Epithelial cell of esophagus (primary cell): Measurements from ENCODE around the gene STUM.

Source experiments
- DNase-seq: peaks from one replicate; pipeline ENCODE4 v3.0.0; 2010; ENCODE audit warnings: low read depth
- H3K4me3 ChIP-seq: 2 replicates; pipeline ENCODE4 v1.5.1; 2011; ENCODE audit warnings: mild to moderate bottlenecking, low read length, control low read depth
- TF ChIP-seq, protein P1 (sequence below): IDR thresholded peaks from 2 replicates; pipeline ENCODE4 v1.5.1; 2011; ENCODE audit warnings: low read depth, mild to moderate bottlenecking, low read length, control low read depth, inconsistent platforms; ENCODE audit not compliant: insufficient read depth; ENCODE audit errors: missing control alignments

The STUM gene

DNA sequence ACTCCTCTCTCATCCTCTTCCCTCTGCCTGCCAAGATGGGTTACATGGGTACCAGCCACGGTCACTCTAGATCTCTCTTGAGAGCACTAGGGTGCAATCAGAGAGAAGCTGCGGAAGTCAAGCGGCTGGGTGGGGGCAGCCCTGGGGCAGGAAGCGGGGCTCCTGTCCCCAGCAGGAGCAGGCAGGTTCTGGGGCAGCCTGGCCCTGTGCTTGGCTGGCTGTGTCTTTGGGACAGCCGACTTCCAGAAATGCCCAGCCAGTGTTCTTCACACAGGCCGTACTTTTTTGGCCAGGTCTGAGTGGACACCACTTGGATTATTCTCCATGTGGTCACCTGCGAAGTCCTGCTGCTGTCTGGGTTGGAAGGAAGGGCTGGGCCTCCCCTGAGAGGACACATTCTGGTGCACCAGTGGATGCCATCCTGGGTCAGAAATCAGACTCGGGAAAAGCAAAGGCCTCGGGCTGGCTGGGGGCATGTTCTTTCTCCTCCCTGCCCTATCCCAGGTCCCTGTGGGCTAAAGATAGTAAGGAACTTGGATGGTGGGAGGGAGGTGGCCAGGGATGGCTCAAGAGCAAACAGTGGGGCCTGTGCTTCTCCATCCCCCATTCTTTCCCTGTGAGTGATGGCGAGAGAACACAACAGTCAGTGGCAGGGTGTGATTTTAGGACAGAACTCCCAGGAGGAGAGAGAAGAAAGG is 96.9 kb downstream of the STUM start:
- TF ChIP-seq, protein P1, sequence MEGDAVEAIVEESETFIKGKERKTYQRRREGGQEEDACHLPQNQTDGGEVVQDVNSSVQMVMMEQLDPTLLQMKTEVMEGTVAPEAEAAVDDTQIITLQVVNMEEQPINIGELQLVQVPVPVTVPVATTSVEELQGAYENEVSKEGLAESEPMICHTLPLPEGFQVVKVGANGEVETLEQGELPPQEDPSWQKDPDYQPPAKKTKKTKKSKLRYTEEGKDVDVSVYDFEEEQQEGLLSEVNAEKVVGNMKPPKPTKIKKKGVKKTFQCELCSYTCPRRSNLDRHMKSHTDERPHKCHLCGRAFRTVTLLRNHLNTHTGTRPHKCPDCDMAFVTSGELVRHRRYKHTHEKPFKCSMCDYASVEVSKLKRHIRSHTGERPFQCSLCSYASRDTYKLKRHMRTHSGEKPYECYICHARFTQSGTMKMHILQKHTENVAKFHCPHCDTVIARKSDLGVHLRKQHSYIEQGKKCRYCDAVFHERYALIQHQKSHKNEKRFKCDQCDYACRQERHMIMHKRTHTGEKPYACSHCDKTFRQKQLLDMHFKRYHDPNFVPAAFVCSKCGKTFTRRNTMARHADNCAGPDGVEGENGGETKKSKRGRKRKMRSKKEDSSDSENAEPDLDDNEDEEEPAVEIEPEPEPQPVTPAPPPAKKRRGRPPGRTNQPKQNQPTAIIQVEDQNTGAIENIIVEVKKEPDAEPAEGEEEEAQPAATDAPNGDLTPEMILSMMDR, result no peak
- DNase-seq, result no peak
- H3K4me3 ChIP-seq, result no peak overlapping the region

DNA sequence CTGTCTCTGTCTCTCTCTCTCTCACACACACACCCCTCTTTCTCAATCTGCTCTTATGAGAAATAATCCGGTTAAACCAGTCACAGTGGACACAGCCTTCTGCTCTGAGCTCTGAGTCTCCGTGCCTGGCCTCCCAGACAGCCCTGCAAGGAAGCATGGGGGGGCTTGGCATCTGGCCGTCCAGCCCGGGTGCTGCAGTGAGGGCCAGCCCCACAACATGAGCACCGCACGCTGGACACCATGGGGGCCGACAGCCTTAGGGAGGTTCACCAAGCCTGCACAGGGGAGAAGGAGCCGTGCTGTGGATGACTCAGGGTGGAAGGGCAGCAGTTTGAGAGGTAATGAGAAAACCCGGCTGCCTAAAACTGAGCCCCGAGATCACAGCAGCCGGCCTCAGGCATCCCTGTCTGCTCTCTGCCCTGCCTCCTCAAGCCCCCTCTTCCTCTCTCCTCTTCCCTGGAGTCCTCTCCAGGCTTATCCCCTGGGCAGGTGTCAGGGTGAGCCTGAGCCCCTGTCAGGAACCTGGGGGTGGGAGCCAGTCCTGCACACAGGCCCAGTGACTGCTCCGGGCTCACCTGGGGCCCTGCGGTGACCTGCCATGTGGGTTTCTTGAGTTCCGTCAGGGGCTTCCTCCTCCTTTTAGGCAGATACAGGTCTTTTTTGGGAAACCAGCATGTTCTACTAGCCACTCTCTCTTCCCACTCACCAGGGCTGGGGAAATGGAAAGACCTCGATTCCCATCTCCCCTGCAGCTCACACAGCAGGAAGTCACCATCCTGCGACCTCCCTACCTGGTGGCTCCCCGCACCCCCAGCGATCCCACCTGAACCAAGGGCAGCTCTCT is 97.7 kb downstream of the STUM start:
- peak; percentile 88 for DNase-seq
- no peak overlapping the region for H3K4me3 ChIP-seq
- TF ChIP-seq, protein P1, result no peak

DNA sequence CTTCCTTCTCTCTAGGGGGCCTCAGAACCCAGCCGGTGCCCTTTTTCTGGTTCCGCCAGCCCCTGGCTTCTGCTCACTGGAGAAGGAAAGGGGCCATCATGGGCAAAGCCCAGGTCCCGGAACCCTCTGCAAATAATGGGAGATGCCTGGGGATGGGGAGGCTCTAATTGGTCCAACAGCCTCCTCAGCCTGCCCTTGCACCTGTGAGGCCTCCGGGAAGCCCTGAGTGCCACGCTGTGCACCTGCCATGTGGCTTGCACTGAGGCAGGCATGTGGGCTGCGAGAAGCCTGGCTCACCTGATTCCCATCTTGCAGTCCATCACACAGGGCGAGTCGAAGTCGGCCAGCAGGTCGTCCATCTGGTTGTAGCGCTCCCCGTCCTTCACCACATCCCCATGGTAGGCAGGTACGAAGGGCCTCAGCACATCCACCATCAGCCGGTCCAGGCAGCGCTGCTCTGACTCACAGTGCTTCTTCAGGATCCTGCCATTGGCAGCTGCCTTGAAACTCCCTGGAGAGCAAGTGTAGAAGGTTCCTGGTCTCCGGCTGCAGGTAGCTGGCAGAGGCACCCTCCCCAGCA is 98.4 kb downstream of the STUM start:
- H3K4me3 ChIP-seq, result no peak overlapping the region
- DNase-seq, result no peak
- TF ChIP-seq, protein P1, result no peak

DNA sequence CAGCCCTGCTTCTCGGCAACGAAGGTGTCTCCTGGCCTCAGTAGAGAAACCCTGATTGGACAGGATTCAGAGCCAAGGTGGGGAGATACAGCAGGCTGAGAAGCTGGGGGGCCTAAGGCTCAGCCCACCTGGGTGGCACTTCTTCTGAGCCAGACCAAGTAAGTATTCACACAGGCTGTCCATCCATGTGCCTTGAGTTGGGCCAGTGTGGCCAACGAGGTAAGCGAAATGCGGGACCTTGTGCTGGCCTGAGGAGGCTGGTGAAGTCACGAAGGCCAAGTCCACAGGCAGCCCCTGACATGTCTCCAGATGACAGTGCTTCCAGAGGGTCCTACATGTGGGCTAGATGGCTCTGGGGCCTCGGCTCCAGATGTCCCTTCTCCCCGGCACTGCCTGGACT is 99.2 kb downstream of the STUM start:
- no peak for DNase-seq
- H3K4me3 ChIP-seq, result no peak overlapping the region
- TF ChIP-seq, protein P1, result no peak

DNA sequence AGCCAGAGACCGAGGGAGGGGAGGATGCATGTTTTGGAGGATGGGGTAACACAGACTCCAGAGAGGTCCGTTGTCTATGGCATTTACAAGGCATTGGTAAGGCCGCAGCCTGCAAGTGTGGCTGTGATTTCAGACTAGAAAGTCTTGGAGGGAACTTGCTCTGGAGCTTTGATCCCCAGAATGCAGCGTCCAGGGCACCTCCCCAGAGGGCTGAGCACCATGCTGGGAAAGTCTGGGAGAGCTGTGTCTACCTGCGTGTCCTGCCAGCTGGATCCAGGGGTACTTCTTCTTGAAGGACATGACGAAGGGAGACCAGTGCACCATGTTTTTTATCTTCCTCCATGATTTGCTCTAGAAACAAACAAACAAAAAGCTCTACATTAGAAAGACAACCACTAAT is 99.9 kb downstream of the STUM start:
- H3K4me3 ChIP-seq, result no peak overlapping the region
- no peak for DNase-seq
- TF ChIP-seq, protein P1, result no peak

DNA sequence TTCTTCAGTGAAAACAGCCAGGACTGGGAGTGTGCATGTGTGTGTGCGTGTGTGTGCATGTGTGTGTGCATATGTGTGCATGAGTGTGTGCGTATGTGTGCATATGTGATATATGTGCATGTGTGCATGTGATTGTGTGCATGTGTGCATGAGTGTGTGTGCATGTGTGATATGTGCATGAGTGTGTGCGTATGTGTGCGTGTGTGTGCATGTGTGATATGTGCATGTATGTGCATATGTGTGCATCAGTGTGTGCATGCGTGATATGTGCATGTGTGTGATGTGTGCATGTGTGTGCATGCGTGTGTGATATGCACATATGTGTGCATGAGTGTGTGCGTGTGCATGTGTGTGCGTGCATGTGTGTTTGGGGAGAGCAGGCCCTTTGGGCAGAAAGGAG is 100.7 kb downstream of the STUM start:
- TF ChIP-seq, protein P1, result no peak
- no peak for DNase-seq

DNA sequence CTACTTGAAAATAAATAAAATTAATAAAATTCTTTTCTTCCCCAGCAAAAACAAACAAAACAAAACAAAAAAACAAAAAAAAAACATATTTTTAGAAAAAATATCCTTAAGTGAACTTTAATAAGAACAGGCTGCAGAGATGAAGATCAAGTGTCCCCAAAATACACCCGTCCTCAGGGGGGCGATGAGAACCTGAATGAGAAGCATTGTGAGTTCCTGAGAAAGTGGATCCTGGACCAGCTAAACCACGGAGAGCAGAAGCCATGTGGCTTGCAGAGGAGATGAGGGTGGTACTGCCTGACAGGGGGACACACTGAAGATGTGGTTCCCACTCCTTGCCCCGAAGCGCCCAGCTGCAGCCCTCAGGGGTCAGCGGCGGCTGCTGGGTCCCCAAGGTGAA is 101.2 kb downstream of the STUM start:
- peak; percentile 16 for DNase-seq
- H3K4me3 ChIP-seq, result no peak overlapping the region
- TF ChIP-seq, protein P1, result peak; percentile 29

More for the DNA sequence above, 100.7 kb downstream of the STUM start:
- H3K4me3 ChIP-seq, result no peak overlapping the region
